Left lung (tissue), 10 donors: Measurements from ENCODE around the gene U2SURP. TPM values are rescaled to one million over a fixed set of nuclear protein-coding genes. Genes with fewer than 3 reads are reported as not detected.
"Not testable (repeated sequence)": the region's sequence is repeated elsewhere in the genome, so short reads cannot be mapped to it uniquely, and the experiment has no call there.

Experiments
- ATAC-seq: fragments of 200-7000 bp; cut with Tn5 transposase; one replicate; pipeline ENCODE4 v1.9.1; 2020; ENCODE audit warnings: moderate library complexity
- DNase-seq, 4 donors: peaks; one replicate each; pipeline ENCODE4 v3.0.0-alpha.2; 2013 to 2020
- H3K27ac ChIP-seq, 2 donors: fragments of 200-600 bp; sonication (generic) in 1 of 2; one replicate each; pipeline versions ENCODE4 v1.5.0 to v1.8.0; 2020 to 2021
- H3K27me3 ChIP-seq, 2 donors: fragments of 200-600 bp; sonication (generic) in 1 of 2; one replicate each; pipeline versions ENCODE4 v1.5.0 to v1.8.0; 2020 to 2021
- H3K36me3 ChIP-seq, 2 donors: fragments of 200-600 bp; sonication (generic) in 1 of 2; one replicate each; pipeline versions ENCODE4 v1.5.0 to v1.8.0; 2020 to 2021
- H3K4me1 ChIP-seq, 2 donors: fragments of 200-600 bp; one replicate each; pipeline ENCODE4 v1.8.0; 2021
- H3K4me3 ChIP-seq, 2 donors: fragments of 200-600 bp; sonication (generic) in 1 of 2; one replicate each; pipeline versions ENCODE4 v1.5.0 to v1.8.0; 2020 to 2021; ENCODE audit warnings: mild to moderate bottlenecking in 1 of 2
- H3K9me3 ChIP-seq, 2 donors: fragments of 200-600 bp; sonication (generic) in 1 of 2; one replicate each; pipeline versions ENCODE4 v1.5.0 to v1.8.0; 2020 to 2021
- intact Hi-C, 2 donors: fragments of 100-400 bp; cut with DNase I; formaldehyde crosslinking; loops; one replicate each; pipeline versions ENCODE4 v1.11.2 to v1.14.2; 2022
- polyA plus RNA-seq, 6 donors: library from polyadenylated mRNA; unstranded; fragments of 120-200 nt; gene quantifications; one replicate each; pipeline ENCODE4 v1.2.1, GENCODE V29; 2013; ENCODE audit not compliant: insufficient read length in 6 of 6
- total RNA-seq, 2 donors: library from RNA; stranded (reverse); fragmentation: NEBNext Ultra II Directional; extraction: Animal tissue kit (Norgen Biotek cat#: 25700); gene quantifications; one replicate each; pipeline ENCODE4 v1.2.1, GENCODE V29; 2021
- TF ChIP-seq, protein P1 (sequence below), 2 donors: fragments of 200-600 bp; sonication (generic) in 1 of 2; IDR thresholded peaks; one replicate each; pipeline versions ENCODE4 v1.5.0 to v1.8.0; 2021; ENCODE audit warnings: antibody characterized with exemption in 2 of 2
- donor health status: DM: no; HTN: yes; CAD: no.
- donor health status: DM: no; HTN: no; CAD: no.

The U2SURP gene
- total and polyA plus RNA-seq, 8 donors: 54.3 to 223 (median 180) TPM

DNA sequence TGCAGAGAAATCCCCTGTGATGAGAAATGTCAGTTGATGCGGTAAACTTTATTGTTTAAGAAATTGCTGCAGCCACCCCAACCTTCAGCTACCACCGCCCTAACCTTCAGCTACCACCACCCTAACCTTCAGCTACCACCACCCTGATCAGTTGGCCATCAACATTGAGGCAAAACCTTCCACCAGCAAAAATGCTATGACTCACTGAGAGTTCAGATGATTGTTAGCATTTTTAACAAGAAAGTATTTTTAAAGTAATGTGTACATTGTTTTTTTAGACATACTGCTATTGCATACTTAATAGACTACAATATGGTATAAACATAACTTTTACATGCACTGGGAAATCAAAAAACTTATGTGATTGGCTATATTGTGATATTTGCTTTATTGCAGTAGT is 30.0 kb downstream of the U2SURP start:
- H3K36me3 ChIP-seq: peaks cover 0 to 87% of the 10 kb centered on the region in 2 donors
- no peak for DNase-seq
- H3K27me3 ChIP-seq: no peaks in the 10 kb centered on the region
- no peak for ATAC-seq
- H3K9me3 ChIP-seq: no peaks in the 10 kb centered on the region
- no peak overlapping the region for H3K4me3 ChIP-seq
- TF ChIP-seq, protein P1, sequence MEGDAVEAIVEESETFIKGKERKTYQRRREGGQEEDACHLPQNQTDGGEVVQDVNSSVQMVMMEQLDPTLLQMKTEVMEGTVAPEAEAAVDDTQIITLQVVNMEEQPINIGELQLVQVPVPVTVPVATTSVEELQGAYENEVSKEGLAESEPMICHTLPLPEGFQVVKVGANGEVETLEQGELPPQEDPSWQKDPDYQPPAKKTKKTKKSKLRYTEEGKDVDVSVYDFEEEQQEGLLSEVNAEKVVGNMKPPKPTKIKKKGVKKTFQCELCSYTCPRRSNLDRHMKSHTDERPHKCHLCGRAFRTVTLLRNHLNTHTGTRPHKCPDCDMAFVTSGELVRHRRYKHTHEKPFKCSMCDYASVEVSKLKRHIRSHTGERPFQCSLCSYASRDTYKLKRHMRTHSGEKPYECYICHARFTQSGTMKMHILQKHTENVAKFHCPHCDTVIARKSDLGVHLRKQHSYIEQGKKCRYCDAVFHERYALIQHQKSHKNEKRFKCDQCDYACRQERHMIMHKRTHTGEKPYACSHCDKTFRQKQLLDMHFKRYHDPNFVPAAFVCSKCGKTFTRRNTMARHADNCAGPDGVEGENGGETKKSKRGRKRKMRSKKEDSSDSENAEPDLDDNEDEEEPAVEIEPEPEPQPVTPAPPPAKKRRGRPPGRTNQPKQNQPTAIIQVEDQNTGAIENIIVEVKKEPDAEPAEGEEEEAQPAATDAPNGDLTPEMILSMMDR (IDR thresholded peaks at IDR 0.05): no peak
- no peaks in the 10 kb centered on the region for H3K4me1 ChIP-seq
- H3K27ac ChIP-seq: no peak overlapping the region
- intact Hi-C loops: no loop called here

DNA sequence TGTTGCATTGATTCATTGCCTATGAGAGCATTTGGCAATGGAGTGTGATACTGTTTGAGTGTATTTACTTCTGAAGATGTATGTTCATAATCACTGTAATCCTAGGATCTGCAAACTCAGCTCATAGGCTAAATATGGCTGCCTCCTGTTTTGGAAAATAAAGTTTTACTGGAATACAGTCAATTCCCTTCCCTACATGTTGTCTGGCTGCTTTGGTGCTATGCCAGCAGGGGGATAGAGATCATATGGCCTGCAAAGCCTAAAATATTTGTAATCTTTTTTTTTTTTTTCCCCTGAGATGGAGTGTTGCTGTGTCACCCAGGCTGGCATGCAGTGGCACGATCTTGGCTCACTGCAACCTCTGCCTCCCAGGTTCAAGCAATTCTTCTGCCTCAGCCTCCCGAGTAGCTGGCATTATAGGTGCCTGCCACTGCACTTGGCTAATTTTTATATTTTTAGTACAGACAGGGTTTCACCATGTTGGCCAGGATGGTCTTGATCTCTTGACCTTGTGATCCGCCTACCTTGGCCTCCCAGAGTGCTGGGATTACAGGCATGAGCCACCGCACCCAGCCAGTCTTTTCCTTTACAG is 30.5 kb downstream of the U2SURP start:
- peaks cover 0 to 89% of the 10 kb centered on the region in 2 donors for H3K36me3 ChIP-seq
- H3K27ac ChIP-seq, H3K9me3 ChIP-seq, H3K4me1 ChIP-seq, intact Hi-C loops, ATAC-seq, H3K4me3 ChIP-seq, H3K27me3 ChIP-seq: not testable (repeated sequence)
- peak in 2 of 4 donors; percentile 9 to 20 for DNase-seq

DNA sequence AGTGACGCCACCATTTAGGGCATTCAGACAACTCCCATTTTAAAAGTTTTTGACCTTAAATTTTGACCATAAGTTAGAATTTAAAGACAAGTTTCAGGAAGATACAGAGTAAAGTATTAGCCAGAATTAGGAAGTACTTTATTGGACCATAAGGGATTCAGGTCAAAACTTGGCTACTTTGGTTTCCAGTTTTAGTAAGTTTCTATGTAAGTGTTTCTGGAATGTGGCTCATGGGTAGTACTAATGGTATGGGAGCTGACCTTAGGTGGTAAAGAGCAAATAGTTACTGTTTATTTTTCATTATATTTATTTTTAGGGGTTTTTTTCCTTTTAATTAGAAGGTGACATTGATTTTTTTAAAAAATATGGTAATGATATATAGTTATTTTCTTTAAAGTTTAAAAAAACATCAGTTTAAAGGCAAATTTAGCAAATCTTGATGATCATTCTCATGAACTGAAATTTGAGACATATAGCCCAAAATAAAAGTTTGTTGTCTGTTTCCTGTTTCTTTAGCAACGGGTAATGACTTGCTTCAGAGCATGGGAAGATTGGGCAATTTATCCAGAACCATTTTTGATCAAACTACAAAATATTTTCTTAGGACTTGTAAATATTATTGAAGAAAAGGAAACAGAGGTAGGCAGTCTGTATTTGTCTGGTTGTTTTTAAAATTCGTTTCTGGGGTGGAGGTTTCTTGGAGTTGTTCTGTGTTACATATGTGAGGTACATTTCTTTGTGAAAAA is 34.3 kb downstream of the U2SURP start:
- Histone ChIP-seq H3K9me3 (no peaks in the 10 kb centered on the region), H3K27ac (peak overlapping the region; percentile 3 to 7), H3K36me3 (peaks cover 0 to 83% of the 10 kb centered on the region in 2 donors), H3K4me3 (no peak overlapping the region), H3K27me3 (no peaks in the 10 kb centered on the region), H3K4me1 (no peaks in the 10 kb centered on the region)
- peak in 2 of 4 donors; percentile 15 to 29 for DNase-seq
- TF ChIP-seq, protein P1 (IDR thresholded peaks at IDR 0.05): no peak
- ATAC-seq: no peak
- intact Hi-C loops: no loop called here

DNA sequence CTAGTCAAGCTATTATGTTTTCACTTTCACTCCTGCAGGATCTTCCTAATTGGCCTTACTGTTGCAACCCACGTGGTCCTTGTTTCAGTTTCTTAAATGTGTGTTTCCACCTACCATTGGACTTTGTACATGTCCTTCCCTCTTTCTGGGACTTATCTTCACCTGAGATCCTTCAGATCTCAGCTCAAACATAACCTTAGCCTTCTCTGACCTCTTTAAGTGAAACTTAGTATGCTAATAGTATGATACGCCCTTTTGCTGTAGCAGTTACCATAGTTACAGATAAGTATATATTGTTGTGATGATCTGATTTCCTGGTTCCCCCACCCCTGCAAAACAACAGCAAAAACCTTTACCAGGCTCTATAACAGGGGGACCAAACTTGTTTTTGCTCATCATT is 35.2 kb downstream of the U2SURP start:
- H3K9me3 ChIP-seq: no peaks in the 10 kb centered on the region
- H3K27me3 ChIP-seq: no peaks in the 10 kb centered on the region
- TF ChIP-seq, protein P1 (IDR thresholded peaks at IDR 0.05): no peak
- intact Hi-C loops: no loop called here
- H3K36me3 ChIP-seq: peaks cover 0 to 73% of the 10 kb centered on the region in 2 donors
- ATAC-seq (no peak), DNase-seq (no peak)
- H3K4me1 ChIP-seq: no peaks in the 10 kb centered on the region
- no peak overlapping the region for H3K27ac ChIP-seq
- no peak overlapping the region for H3K4me3 ChIP-seq

DNA sequence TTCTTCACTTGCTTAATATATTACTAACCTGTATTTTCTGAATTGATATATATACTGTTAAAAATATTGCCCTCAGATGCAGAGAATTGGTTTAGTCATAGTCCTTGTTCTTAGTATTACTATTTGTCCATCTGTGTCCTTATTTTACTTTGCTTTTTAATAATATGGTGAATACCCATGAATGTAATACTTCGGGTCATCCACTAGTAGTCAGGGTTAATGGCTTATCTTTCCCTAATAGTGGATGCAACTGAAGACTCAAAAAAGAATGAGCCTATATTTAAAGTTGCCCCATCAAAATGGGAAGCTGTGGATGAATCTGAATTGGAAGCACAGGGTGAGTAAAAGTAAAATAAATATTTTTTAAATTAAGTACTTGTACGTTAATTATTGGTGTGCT is 36.5 kb downstream of the U2SURP start:
- no peaks in the 10 kb centered on the region for H3K4me1 ChIP-seq
- H3K27me3 ChIP-seq: no peaks in the 10 kb centered on the region
- H3K27ac ChIP-seq: no peak overlapping the region
- intact Hi-C loops: no loop called here
- TF ChIP-seq, protein P1 (IDR thresholded peaks at IDR 0.05): no peak
- H3K36me3 ChIP-seq: peaks cover 0 to 68% of the 10 kb centered on the region in 2 donors
- H3K4me3 ChIP-seq: no peak overlapping the region
- no peaks in the 10 kb centered on the region for H3K9me3 ChIP-seq
- ATAC-seq (no peak), DNase-seq (no peak)
